Breast epithelium (tissue), 3 donors: ENCODE data around the gene DCXR.

Experiments
- POLR2AphosphoS5 ChIP-seq, 3 donors: sonication (generic); formaldehyde crosslinking; IDR thresholded peaks; one replicate each; pipeline ENCODE4 v1.6.1; 2017; ENCODE audit warnings: antibody characterized with exemption in 3 of 3
- TF ChIP-seq, protein P1 (sequence below), 3 donors: fragments of 450-650 bp; IDR thresholded peaks; one replicate each; pipeline ENCODE4 v1.5.1; 2016 to 2017; ENCODE audit warnings: antibody characterized with exemption in 3 of 3, mild to moderate bottlenecking in 3 of 3, moderate library complexity in 3 of 3

DNA sequence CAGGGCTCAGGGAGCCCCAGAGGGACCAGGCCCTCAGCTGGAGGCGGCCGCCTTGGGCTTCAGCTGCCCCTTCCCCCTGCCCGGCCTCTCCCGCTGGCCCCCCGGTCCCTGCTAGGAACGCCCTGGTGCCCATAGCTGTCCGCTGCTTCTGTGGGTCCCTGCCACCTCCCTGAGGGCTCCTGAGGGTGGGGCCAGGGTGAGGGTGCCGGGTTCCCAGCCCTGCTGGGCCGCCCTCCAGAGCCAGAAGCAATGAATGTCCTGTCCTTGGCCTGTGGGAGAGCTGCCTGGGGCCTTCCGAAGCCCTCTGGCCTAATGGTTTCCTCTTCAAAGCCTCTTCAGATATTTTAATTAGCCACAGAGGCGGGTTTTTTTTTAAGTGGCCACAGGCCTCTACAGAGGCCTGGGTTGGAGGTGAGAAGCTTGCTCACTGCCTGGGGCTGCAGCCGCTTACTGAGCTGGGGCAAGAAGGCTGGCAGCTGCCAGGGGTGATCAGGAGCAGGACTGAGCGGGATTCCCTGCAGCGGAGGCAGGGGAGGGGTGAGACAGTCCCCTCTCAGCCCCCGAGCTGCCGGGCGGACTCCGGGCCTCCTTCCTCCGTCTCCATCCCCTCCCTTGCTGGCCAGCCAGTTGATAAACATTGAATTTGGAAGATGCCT, 24.7 kb downstream of the DCXR start:
- TF ChIP-seq, protein P1, sequence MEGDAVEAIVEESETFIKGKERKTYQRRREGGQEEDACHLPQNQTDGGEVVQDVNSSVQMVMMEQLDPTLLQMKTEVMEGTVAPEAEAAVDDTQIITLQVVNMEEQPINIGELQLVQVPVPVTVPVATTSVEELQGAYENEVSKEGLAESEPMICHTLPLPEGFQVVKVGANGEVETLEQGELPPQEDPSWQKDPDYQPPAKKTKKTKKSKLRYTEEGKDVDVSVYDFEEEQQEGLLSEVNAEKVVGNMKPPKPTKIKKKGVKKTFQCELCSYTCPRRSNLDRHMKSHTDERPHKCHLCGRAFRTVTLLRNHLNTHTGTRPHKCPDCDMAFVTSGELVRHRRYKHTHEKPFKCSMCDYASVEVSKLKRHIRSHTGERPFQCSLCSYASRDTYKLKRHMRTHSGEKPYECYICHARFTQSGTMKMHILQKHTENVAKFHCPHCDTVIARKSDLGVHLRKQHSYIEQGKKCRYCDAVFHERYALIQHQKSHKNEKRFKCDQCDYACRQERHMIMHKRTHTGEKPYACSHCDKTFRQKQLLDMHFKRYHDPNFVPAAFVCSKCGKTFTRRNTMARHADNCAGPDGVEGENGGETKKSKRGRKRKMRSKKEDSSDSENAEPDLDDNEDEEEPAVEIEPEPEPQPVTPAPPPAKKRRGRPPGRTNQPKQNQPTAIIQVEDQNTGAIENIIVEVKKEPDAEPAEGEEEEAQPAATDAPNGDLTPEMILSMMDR (IDR thresholded peaks at IDR 0.05): no peak
- no peak for TF ChIP-seq POLR2AphosphoS5 (IDR thresholded peaks at IDR 0.05)
